ENCODE measurements around the gene SERPINA3.

The SERPINA3 gene

DNA sequence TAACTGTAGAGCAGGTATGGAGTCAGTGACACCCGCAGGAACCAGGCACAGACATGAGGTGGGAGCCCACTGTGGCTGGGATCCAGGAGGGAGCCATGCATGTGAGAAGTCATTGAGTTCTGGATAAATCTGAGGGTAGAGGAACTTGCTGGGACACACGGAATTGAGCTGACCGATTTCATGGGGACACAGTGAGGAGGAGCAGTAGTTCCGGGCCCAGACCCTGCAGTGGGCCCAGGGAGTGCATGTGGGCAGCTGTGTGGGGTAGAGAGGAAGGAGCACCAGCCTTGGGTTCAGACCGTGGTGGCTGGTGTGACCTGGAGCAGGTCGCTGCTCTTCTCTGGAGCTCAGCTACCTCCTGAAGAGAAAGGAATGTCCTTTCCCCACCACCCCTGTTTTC lies 8.4 kb downstream of the SERPINA3 start:
- Histone ChIP-seq H2BK120ac (ENCODE audit: low read depth, low read length) (no peak overlapping the region), H3K14ac (ENCODE audit: low read length in 2 of 2) (no peak overlapping the region), H2AFZ (ENCODE audit: low read depth, low read length) (no peak overlapping the region), H3K27me3 (ENCODE audit: control insufficient read depth in 1 of 2, insufficient read depth in 1 of 2, low read length in 2 of 2) (peaks cover 25 to 30% of the 10 kb centered on the region in 2 experiments), H4K8ac (ENCODE audit: low read length) (no peak overlapping the region), H3K4me2 (ENCODE audit: low read length, poor library complexity, severe bottlenecking) (no peak overlapping the region), H3K4me1 (ENCODE audit: control insufficient read depth, insufficient read depth, low read depth, low read length) (peaks cover 2% of the 10 kb centered on the region), H3K23ac (ENCODE audit: low read length in 2 of 2) (no peak overlapping the region), H2BK12ac (ENCODE audit: low read length in 2 of 2) (no peak overlapping the region), H4K91ac (ENCODE audit: low read length) (no peak overlapping the region), H3K4ac (ENCODE audit: low read depth in 1 of 2, low read length in 2 of 2) (no peak overlapping the region), H3K27ac (ENCODE audit: low read length, poor library complexity, severe bottlenecking) (no peak overlapping the region), H3K9me3 (ENCODE audit: control insufficient read depth, low read length) (peaks cover 56% of the 10 kb centered on the region), H2BK5ac (ENCODE audit: low read depth, low read length, poor library complexity, severe bottlenecking) (no peak overlapping the region), H3K36me3 (ENCODE audit: control insufficient read depth in 1 of 2, insufficient read depth in 2 of 2, low read depth in 1 of 2, low read length in 2 of 2) (no peaks in the 10 kb centered on the region), H3K79me1 (replicated peaks; ENCODE audit: low read length, poor library complexity, severe bottlenecking) (no peaks in the 10 kb centered on the region), H3K18ac (ENCODE audit: low read depth in 1 of 2, low read length in 2 of 2) (no peak overlapping the region), H2BK15ac (ENCODE audit: low read depth, poor library complexity, severe bottlenecking) (no peak overlapping the region), H3K4me3 (ENCODE audit: insufficient read depth in 1 of 2, low read depth in 1 of 2, low read length in 2 of 2) (no peak overlapping the region), H3K9ac (ENCODE audit: low read length) (no peak overlapping the region), H2AK5ac (ENCODE audit: low read length, severe bottlenecking) (no peak overlapping the region)
- WGBS = 62% methylated on average over 4 of the region's 6 CpGs
- DNase-seq = no peak

DNA sequence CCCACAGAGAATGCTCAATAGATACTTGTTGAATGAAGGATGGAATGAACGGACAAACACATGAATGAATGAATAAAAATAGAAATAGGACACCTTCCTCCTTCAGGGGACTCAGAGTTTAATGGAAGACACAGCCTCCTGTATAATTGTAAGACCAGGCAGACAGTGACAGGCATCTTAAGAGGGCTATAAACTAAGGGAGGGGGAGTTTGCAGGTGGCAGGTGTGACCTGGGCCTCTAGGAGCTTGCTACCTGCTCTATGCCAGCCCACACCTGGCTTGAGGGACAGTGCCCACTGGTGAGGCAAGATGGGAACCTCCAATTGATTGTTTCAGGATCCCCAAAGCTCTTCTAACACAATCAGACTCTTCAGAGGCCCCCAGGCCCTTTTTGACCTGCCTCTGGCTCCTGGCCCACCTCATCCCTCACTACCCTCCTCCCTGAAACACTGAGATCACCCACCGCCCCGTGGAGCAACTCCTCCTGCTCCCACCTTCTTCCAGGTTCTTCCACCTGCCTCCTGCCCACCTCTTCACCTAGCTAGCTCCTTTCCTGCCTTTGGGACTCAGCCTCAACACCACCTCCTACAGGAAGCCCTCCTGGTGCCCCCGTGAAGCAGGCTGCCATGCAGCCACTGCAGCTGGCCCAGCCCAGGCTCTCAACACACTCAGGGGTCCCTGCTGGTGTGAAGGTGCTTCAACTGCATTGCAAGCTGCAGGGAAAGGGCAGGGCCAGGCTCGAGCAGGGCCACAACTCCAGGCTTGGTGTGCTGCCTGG lies 9.4 kb downstream of the SERPINA3 start:
- Histone ChIP-seq H2AFZ (ENCODE audit: low read depth, low read length) (no peak overlapping the region), H3K23ac (ENCODE audit: low read length in 2 of 2) (no peak overlapping the region), H3K79me1 (replicated peaks; ENCODE audit: low read length, poor library complexity, severe bottlenecking) (no peaks in the 10 kb centered on the region), H3K27ac (ENCODE audit: low read length, poor library complexity, severe bottlenecking) (no peak overlapping the region), H2AK5ac (ENCODE audit: low read length, severe bottlenecking) (no peak overlapping the region), H4K91ac (ENCODE audit: low read length) (no peak overlapping the region), H3K4me2 (ENCODE audit: low read length, poor library complexity, severe bottlenecking) (no peak overlapping the region), H3K27me3 (ENCODE audit: control insufficient read depth in 1 of 2, insufficient read depth in 1 of 2, low read length in 2 of 2) (peaks cover 28 to 31% of the 10 kb centered on the region in 2 experiments), H2BK15ac (ENCODE audit: low read depth, poor library complexity, severe bottlenecking) (no peak overlapping the region), H2BK120ac (ENCODE audit: low read depth, low read length) (no peak overlapping the region), H3K9me3 (ENCODE audit: control insufficient read depth, low read length) (peaks cover 47% of the 10 kb centered on the region), H3K36me3 (ENCODE audit: control insufficient read depth in 1 of 2, insufficient read depth in 2 of 2, low read depth in 1 of 2, low read length in 2 of 2) (no peaks in the 10 kb centered on the region), H2BK5ac (ENCODE audit: low read depth, low read length, poor library complexity, severe bottlenecking) (no peak overlapping the region), H4K8ac (ENCODE audit: low read length) (no peak overlapping the region), H3K14ac (ENCODE audit: low read length in 2 of 2) (no peak overlapping the region), H2BK12ac (ENCODE audit: low read length in 2 of 2) (no peak overlapping the region), H3K9ac (ENCODE audit: low read length) (no peak overlapping the region), H3K4me1 (ENCODE audit: control insufficient read depth, insufficient read depth, low read depth, low read length) (peaks cover 2% of the 10 kb centered on the region), H3K4ac (ENCODE audit: low read depth in 1 of 2, low read length in 2 of 2) (no peak overlapping the region), H3K4me3 (ENCODE audit: insufficient read depth in 1 of 2, low read depth in 1 of 2, low read length in 2 of 2) (no peak overlapping the region), H3K18ac (ENCODE audit: low read depth in 1 of 2, low read length in 2 of 2) (no peak overlapping the region)
- no peak for DNase-seq
- WGBS = 62% methylated on average over 4 of the region's 5 CpGs

DNA sequence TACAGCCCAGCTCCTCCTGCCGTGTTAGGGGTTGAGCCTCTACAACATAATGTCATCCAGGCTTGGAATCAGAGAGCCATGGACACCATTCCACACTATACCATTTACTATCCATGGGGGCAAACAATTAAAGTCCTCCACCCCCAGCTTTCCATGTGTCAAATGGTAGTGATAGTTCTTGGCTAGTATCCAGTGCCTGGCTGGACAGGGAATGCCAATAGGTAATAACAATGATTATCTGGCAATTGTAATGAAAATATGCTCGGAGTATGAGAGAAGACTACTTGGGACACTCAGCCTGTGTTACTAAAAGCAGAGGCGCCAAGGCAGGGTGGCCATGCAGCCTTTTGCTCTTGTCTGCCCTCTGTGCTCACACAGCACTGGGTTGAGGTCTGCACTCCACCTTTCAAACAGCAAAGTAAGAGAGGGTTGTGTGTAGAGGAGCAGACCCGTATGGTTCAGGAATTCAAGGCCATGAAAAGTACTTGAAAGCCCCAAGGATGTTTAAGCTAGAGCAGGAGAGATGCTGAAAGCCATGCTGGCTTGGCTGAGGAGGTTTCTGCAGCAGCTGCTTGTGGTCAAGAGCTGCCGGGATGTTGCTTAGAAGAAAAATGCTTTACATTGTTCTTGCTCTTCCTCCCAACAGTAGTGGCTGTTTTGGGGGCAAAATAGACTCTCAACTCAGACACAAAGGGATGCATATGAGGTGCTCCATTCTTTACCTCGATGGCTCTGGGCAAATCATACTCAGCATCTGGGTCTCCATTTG lies 10.6 kb downstream of the SERPINA3 start:
- H3K27me3 ChIP-seq (ENCODE audit: control insufficient read depth in 1 of 2, insufficient read depth in 1 of 2, low read length in 2 of 2) = peaks cover 38 to 39% of the 10 kb centered on the region in 2 experiments
- no peak for DNase-seq
- WGBS = 76% methylated on average over 6 of the region's 6 CpGs
- H3K36me3 ChIP-seq (ENCODE audit: control insufficient read depth in 1 of 2, insufficient read depth in 2 of 2, low read depth in 1 of 2, low read length in 2 of 2) = no peaks in the 10 kb centered on the region
- H3K4ac ChIP-seq (ENCODE audit: low read depth in 1 of 2, low read length in 2 of 2) = no peak overlapping the region
- no peak overlapping the region for H4K91ac ChIP-seq (ENCODE audit: low read length)
- no peak overlapping the region for H2BK120ac ChIP-seq (ENCODE audit: low read depth, low read length)
- no peak overlapping the region for H2AFZ ChIP-seq (ENCODE audit: low read depth, low read length)
- peaks cover 2% of the 10 kb centered on the region for H3K4me1 ChIP-seq (ENCODE audit: control insufficient read depth, insufficient read depth, low read depth, low read length)
- H2BK12ac ChIP-seq (ENCODE audit: low read length in 2 of 2) = no peak overlapping the region
- no peak overlapping the region for H2AK5ac ChIP-seq (ENCODE audit: low read length, severe bottlenecking)
- H4K8ac ChIP-seq (ENCODE audit: low read length) = no peak overlapping the region
- H3K27ac ChIP-seq (ENCODE audit: low read length, poor library complexity, severe bottlenecking) = no peak overlapping the region
- H3K4me3 ChIP-seq (ENCODE audit: insufficient read depth in 1 of 2, low read depth in 1 of 2, low read length in 2 of 2) = no peak overlapping the region
- H3K9ac ChIP-seq (ENCODE audit: low read length) = no peak overlapping the region
- H2BK15ac ChIP-seq (ENCODE audit: low read depth, poor library complexity, severe bottlenecking) = no peak overlapping the region
- H3K23ac ChIP-seq (ENCODE audit: low read length in 2 of 2) = no peak overlapping the region
- H3K14ac ChIP-seq (ENCODE audit: low read length in 2 of 2) = no peak overlapping the region
- H2BK5ac ChIP-seq (ENCODE audit: low read depth, low read length, poor library complexity, severe bottlenecking) = no peak overlapping the region
- H3K79me1 ChIP-seq (replicated peaks; ENCODE audit: low read length, poor library complexity, severe bottlenecking) = no peaks in the 10 kb centered on the region
- H3K9me3 ChIP-seq (ENCODE audit: control insufficient read depth, low read length) = peaks cover 34% of the 10 kb centered on the region
- no peak overlapping the region for H3K4me2 ChIP-seq (ENCODE audit: low read length, poor library complexity, severe bottlenecking)
- H3K18ac ChIP-seq (ENCODE audit: low read depth in 1 of 2, low read length in 2 of 2) = no peak overlapping the region

DNA sequence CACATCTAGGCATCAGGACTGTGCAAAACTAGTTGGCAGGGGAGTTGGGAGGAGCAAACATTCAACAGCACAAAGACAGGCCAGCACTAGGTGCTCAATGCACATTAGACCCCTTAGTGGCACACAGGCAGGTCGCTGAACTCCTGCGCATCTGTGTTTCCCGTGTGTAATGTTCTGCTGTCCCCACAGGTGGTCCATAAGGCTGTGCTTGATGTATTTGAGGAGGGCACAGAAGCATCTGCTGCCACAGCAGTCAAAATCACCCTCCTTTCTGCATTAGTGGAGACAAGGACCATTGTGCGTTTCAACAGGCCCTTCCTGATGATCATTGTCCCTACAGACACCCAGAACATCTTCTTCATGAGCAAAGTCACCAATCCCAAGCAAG lies 11.2 kb downstream of the SERPINA3 start:
- 71% methylated on average over 4 of the region's 4 CpGs for WGBS

More for the DNA sequence above, 11.2 kb downstream of the SERPINA3 start:
- H2BK120ac ChIP-seq (ENCODE audit: low read depth, low read length) = no peak overlapping the region
- no peak for DNase-seq
- H3K79me1 ChIP-seq (replicated peaks; ENCODE audit: low read length, poor library complexity, severe bottlenecking) = no peaks in the 10 kb centered on the region
- H3K27ac ChIP-seq (ENCODE audit: low read length, poor library complexity, severe bottlenecking) = no peak overlapping the region
- H4K8ac ChIP-seq (ENCODE audit: low read length) = no peak overlapping the region
- H2BK5ac ChIP-seq (ENCODE audit: low read depth, low read length, poor library complexity, severe bottlenecking) = no peak overlapping the region
- no peak overlapping the region for H2AK5ac ChIP-seq (ENCODE audit: low read length, severe bottlenecking)
- peaks cover 2% of the 10 kb centered on the region for H3K4me1 ChIP-seq (ENCODE audit: control insufficient read depth, insufficient read depth, low read depth, low read length)
- no peaks in the 10 kb centered on the region for H3K36me3 ChIP-seq (ENCODE audit: control insufficient read depth in 1 of 2, insufficient read depth in 2 of 2, low read depth in 1 of 2, low read length in 2 of 2)
- H3K23ac ChIP-seq (ENCODE audit: low read length in 2 of 2) = no peak overlapping the region
- peaks cover 43 to 44% of the 10 kb centered on the region in 2 experiments for H3K27me3 ChIP-seq (ENCODE audit: control insufficient read depth in 1 of 2, insufficient read depth in 1 of 2, low read length in 2 of 2)
- no peak overlapping the region for H2AFZ ChIP-seq (ENCODE audit: low read depth, low read length)
- H3K9ac ChIP-seq (ENCODE audit: low read length) = no peak overlapping the region
- no peak overlapping the region for H4K91ac ChIP-seq (ENCODE audit: low read length)
- H2BK15ac ChIP-seq (ENCODE audit: low read depth, poor library complexity, severe bottlenecking) = no peak overlapping the region
- no peak overlapping the region for H3K14ac ChIP-seq (ENCODE audit: low read length in 2 of 2)
- no peak overlapping the region for H3K4me3 ChIP-seq (ENCODE audit: insufficient read depth in 1 of 2, low read depth in 1 of 2, low read length in 2 of 2)
- H3K4ac ChIP-seq (ENCODE audit: low read depth in 1 of 2, low read length in 2 of 2) = no peak overlapping the region
- no peak overlapping the region for H2BK12ac ChIP-seq (ENCODE audit: low read length in 2 of 2)
- no peak overlapping the region for H3K18ac ChIP-seq (ENCODE audit: low read depth in 1 of 2, low read length in 2 of 2)
- no peak overlapping the region for H3K4me2 ChIP-seq (ENCODE audit: low read length, poor library complexity, severe bottlenecking)
- H3K9me3 ChIP-seq (ENCODE audit: control insufficient read depth, low read length) = peaks cover 28% of the 10 kb centered on the region

Data from mesenchymal stem cell (in vitro differentiated cells and primary cell).